ENCODE results near the gene KRTAP5-10.
"Not testable (repeated sequence)": the region's sequence is repeated elsewhere in the genome, so short reads cannot be mapped to it uniquely, and the experiment has no call there.

The KRTAP5-10 gene

GRCh38 chr11:71611218-71611910 lies 46.0 kb downstream of the KRTAP5-10 start:
- DNase-seq (ENCODE audit: low read depth, low spot score), result not testable (repeated sequence)

DNA sequence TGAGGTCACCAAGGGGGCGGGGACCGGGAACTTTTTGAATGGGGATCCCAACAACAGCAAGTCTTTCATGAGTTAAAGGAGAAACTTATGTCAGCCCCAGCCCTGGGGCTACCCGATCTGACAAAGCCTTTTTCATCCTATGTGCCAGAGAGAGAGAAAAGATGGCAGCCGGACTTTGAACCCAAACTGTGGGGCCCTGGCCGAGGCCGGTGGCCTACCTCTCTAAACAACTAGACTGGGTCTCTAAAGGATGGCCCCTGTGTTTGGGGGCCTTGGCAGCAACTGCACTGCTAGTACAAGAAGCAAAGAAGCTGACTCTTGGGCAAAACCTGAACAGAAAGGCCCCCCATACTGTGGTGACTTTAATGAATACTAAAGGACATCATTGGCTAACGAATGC lies 48.6 kb downstream of the KRTAP5-10 start:
- not testable (repeated sequence) for DNase-seq (ENCODE audit: low read depth, low spot score)

DNA sequence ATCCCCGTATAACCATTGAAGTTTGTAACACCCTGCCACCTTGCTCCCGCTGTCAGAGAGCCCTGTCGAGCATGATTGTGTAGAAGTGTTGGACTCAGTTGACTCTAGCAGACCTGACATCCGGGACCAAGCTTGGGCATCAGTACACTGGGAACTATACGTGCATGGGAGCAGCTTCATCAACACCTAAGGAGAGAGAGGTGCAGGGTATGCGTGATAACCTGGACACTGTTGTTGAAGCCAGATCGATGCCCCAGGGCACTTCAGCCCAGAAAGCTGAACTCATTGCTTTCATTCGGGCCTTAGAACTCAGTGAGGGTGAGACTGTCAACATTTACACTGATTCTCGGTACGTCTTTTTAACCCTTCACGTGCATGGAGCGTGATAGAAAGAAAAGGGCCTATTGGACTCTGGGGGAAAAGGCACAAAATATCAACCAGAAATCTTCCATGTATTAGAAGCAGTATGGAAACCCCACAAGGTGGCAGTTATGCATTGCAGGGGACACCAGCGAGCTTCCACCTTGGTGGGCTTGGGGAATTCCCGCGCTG lies 49.1 kb downstream of the KRTAP5-10 start:
- not testable (repeated sequence) for DNase-seq (ENCODE audit: low read depth, low spot score)

GRCh38 chr11:71615003-71615402 lies 49.6 kb downstream of the KRTAP5-10 start:
- not testable (repeated sequence) for DNase-seq (ENCODE audit: low read depth, low spot score)
